Stimulated activated CD8-positive, alpha-beta memory T cell treated with anti-CD3 and anti-CD28 coated beads, Interleukin-12 subunit alpha, Interleukin-12 subunit beta, amount 100 ng/mL, for 1 hour (primary cell): ENCODE results near the gene PRRC1.
"Not testable (repeated sequence)": the region's sequence is repeated elsewhere in the genome, so short reads cannot be mapped to it uniquely, and the experiment has no call there.

Source experiments
- DNase-seq: peaks from one replicate; pipeline ENCODE4 v3.0.0-alpha.2; 2020; ENCODE audit warnings: low read depth

PRRC1 gene

DNA sequence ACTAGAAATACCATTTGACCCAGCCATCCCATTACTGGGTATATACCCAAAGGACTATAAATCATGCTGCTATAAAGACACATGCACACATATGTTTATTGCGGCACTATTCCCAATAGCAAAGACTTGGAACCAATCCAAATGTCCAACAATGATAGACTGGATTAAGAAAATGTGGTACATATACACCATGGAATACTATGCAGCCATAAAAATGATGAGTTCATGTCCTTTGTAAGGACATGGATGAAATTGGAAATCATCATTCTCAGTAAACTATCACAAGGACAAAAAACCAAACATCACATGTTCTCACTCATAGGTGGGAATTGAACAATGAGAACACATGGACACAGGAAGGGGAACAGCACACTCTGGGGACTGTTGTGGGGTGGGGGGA is 27.8 kb downstream of the PRRC1 start:
- DNase-seq: not testable (repeated sequence)

DNA sequence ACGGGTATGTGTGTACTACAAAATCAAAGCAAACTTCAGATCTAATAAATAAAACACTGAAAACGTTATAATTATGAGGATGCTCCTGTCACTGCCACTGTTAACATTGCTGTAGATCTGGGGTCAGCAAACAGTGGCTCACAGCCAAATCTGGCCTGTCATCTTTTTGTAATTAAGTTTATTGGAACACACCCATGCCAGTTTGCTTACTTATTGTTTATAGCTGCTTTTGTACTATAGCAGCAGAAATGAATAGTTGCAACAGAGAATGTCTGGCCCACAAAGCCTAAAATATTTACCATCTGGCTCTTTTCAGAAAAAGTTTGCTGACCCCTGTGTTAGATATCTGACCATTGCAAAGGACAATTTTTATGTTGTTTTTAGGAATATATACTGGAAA is 32.1 kb downstream of the PRRC1 start:
- DNase-seq: no peak

DNA sequence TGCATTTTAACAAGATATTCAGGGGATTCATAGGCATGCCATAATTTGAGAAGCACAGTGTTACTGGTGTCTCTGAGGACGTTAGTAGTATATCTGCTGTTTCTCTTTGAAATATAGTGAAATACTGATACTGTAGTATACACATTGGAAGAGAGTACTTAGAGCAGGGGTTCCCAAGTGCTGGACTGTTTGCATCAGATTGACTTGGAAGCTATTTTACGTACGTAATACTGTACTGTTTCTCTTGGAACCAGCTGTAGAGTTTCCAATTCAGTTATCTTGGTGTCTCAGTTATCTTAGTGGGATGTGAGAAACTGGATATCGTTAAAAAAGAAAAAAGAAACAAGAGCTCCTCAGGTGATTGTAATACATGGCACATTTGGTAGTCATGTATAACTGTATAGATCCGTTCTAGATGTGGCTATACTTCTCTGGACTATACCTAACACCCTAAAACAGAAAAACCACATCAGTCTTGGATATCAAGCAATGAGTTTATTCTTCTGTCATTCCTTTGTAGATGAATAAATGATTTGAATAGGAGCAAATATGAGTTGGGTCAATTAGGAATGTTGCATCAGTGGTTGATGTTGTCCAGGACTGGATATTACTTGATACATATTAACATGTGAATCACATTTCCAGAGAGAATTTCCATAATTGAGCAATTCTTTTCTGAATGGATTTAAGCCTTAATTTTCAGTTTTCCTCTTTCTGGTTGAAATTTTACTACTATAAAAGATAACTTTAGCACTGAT is 33.4 kb downstream of the PRRC1 start:
- no peak for DNase-seq

DNA sequence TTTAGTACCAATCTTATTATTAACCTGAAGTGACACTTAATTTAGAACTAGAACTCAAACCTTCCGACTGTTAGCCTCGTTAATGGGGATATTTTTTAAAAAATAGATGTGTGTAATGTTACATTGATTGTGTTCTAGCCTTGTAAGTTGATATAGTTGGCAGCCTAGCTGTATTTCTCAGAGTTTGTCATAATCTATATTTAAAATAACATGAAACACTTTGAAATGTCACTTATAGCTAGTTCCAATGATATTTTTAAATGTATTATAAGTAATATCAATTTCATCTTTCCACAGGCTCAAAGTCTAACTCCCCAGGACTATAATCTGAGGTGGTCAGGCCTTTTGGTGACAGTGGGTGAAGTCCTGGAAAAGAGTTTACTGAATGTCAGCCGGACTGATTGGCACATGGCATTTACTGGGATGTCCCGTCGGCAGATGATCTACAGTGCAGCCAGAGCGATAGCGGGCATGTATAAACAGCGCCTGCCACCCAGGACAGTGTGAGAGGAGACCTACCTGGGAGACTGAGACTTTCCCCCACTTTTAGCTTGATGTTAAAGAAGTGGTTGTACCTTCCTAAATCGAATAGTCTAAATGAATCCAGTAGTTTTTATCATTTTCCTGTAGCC is 34.1 kb downstream of the PRRC1 start:
- DNase-seq: no peak

DNA sequence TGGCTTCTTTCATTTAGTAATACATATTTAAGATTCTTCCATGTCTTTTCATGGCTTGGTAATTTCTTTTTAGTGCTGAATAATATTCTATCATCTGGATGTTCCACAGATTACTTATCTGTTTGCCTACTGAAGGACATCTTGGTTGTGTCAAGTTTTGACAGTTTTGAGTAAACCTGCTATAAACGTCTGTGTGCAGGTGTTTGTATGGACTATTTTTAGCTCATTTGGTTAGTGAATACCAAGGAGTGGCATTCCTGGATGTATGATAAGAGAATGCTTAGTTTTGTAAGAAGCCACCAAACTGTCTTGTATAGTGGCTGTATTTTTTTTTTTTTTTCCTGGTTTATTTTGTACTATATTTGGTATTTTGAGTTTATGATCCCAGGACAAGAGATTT is 38.4 kb downstream of the PRRC1 start:
- no peak for DNase-seq

DNA sequence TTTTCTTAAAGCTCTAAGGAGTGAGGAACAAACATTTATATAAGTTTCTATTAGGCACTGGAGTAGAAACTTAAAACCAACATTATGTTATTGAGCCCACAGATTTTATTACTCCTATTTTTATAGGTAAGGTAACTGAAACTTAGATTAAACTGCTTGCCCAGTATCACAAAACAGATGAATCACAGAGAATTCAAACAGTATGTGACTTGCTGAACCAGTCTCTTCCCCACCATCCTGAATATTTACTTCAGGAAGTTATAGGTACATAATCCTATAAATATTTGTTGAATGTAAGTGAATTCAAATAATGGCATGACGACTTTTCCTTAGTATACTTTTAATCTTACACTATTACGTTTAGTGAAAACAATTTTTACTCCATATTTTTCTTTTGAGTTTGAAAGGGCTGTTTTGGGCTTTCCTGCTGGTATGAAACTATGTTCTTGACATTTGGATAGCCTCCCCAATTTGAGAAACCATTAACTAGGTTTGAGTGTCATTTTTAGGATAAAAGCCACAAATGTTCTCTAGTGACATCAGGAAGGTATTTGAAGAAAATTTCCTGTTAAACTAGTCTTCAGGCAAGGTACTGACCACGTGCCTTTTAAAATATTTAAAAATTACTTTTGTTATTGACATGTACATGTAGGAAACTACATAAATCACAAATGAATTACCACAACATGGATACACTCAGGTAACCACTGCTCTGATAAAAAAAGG is 39.3 kb downstream of the PRRC1 start:
- no peak for DNase-seq

DNA sequence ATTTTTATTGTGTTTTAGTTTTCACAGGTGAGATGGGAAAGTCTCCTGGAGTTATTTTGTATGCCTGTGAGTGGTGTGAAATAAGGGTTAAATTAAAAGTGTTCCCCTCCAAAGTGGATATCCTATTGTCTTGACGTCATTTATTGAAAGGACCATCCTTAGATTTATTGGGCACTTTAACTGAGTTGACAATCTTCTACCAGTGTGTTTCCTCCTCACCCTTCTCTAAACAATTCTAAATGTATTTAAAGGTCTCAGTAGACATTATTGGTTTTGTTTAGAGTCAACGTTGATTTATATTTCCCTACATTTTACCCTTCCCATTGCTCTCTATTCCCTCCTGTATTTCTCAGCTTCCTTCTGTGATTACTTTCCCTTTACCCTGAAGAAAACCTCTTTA is 40.8 kb downstream of the PRRC1 start:
- no peak for DNase-seq

DNA sequence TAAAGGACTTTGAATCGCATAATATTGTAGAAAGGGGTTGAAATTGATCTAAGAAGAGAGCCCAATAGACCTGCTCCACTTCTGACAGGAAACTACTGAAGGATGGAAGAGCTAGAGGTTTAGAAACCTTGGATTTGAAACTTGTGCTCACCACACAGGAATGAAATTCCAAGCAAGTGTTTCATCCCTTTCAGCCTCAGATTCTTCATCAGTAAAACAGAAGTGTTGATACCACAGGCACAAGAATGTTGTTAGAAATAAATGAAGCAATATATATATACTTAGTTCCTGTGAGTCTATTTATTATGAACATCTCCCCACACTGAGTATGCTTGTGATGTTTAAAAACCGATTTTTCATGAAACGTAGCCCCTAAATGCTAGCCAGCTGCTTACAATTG is 43.8 kb downstream of the PRRC1 start:
- DNase-seq: no peak

DNA sequence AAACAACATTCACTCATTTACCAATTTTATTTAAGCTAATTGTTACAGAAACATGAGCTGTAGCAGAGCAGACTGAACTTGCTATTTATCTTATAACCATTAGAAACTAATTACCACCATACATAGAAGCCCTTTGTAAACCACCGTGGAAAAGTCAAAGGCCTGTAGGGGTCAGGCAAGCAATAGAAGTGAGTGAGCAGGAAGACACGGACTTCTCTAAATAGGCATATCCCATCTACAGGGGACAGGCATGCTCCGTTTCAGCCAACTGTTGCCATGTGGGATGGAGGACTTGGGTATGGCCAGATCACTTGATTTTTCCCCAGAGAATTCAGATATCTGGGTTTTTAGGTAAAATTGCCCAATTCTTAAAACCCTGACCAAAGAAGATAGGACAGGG is 44.8 kb downstream of the PRRC1 start:
- no peak for DNase-seq

DNA sequence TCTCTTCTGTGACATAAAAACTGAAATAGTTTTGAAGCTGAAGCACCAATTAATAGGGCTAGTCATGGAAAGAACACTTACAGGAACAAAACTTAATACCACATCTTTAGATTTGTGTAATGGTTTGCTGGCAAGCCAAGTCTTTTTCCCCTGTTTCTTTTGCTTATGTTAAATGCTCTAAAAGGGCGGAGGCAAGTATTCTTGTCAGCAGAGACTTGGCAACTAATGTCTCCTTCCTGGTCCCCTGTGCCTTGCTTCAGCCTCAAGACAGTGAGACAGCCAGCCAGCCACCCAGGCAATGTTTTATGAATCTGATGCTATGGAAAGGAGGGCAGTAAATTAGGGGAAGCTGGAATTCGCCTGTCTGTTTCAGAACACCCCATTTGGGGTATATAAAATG is 45.7 kb downstream of the PRRC1 start:
- no peak for DNase-seq

DNA sequence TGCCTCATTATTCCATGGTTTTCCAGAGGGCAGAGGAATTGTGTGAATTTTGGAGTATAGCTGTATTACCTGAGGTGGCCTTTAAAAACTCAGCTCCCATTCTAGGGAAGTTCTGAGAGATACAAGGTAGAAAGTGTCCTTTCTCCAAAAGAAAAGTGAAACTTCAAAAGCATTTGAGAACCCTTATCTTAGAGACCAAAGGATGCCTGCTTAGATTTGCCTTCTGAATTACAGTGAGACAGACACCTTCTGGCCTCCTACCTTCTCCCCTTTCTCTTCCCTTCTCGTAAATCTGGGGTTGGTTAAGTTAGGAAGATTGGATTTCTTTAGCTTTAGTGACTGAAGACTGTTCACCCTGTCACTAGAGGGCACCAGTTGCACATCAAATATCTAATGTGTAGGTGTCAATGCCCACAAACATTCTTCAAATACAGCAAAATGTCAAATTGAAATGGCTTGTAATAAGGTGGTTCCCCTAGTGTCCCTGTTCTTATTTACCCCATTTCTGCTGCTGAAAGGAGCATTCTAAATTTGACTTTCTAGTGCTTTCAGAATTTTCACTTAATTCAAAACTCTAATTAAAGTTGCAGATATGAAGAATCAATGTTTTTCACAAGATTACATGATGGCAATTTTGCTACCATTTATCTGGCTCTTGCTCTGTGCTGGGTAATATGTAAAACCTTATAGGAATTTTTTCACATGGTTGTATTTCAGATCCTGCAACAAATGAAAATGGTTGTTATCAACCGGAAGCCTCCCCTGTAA is 46.7 kb downstream of the PRRC1 start:
- DNase-seq: peak; percentile 21

DNA sequence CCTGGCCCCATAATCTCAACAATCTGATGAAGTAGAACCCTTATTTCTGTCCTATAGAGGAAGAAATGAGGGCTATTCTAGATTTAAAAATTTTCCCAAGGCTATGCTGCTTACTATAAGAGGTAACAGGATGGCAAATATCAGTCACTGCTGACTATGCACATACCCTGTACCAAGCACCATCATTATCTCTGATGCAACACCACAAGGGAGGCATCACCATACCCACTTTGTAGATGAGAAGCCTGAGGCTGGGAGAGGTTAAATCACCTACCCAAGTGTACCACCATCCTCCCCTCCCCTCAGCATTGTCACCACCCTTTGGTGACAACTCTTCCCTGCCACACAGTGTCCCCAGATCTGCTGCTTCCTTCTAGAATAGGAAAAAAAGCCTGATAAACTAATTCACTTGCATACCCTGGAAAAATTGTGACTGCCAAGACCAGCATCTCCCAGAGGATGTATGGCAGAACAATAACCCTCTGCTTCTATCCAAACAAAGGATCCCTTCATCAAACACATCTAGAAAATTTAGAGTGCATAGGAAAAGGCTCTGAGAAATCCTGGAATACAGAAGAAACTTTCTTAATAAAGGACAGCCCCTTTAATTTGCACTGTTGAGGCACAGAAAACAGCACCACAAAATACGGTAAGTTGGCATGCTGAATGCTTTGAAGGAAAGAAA is 48.3 kb downstream of the PRRC1 start:
- DNase-seq: no peak

DNA sequence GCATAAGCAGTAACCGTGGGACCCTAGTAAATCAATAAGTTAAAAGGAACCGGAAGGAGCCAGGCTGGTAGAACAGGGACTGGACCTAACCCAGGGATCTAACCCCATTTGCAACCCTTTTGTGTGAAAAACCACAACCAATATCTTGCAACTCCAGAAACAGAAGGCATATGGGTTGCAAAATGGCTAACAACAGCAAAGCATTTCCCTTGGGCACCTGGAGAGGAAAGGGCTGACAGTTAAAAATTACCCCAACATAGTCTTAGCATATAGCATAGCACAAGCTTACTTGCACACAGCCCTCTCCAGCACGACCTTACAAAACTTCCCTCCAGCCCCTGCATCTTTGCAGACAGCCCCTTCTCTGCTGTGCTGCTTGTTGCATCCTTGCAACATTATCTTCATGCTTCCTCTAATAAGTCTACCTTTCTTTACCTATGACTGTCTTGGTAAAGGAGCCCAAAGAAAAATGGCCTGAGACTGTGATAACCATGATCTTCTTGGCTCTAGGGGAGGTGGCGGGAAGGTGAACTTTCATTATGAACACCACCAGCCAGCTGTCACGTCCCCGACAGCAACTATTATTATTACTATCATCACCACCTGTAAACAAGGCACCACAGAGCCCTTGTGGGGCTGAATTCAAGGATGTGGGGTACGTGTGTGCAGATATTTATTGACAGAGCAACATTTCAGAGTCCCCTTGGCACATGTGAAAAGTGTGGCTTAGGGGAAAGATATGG is 49.8 kb downstream of the PRRC1 start:
- DNase-seq: no peak

DNA sequence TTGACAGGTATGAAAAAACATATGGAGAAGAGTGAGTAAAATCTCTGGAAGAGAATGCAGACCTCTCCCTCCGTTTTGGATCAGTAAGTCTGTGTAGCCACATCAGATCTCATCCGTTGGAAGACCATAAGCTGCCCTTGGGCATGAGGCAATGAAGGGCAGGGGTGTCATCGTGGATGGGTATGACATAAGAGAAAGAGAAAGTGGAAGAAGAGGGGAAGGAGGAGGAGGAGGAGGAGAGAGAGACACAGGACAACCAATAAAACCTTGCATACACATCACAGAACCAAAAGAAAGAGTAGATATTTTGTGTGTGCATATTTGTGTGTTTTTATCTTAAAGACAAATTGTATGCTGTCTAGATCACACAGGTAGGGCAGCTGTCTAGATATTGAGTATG is 50.7 kb downstream of the PRRC1 start:
- no peak for DNase-seq

DNA sequence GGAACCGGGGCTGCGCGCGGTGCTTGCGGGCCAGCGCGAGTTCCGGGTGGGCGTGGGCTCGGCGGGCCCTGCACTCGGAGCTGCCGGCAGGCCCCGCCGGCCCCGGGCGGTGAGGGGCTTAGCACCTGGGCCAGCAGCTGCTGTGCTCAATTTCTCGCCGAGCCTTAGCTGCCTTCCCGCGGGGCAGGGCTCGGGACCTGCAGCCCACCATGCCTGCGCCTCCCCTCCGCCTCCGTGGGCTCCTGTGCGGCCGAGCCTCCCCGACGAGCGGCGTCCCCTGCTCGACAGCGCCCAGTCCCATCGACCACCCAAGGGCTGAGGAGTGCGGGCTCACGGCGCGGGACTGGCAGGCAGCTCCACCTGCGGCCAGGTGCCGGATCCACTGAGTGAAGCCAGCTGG is 52.0 kb downstream of the PRRC1 start:
- not testable (repeated sequence) for DNase-seq

DNA sequence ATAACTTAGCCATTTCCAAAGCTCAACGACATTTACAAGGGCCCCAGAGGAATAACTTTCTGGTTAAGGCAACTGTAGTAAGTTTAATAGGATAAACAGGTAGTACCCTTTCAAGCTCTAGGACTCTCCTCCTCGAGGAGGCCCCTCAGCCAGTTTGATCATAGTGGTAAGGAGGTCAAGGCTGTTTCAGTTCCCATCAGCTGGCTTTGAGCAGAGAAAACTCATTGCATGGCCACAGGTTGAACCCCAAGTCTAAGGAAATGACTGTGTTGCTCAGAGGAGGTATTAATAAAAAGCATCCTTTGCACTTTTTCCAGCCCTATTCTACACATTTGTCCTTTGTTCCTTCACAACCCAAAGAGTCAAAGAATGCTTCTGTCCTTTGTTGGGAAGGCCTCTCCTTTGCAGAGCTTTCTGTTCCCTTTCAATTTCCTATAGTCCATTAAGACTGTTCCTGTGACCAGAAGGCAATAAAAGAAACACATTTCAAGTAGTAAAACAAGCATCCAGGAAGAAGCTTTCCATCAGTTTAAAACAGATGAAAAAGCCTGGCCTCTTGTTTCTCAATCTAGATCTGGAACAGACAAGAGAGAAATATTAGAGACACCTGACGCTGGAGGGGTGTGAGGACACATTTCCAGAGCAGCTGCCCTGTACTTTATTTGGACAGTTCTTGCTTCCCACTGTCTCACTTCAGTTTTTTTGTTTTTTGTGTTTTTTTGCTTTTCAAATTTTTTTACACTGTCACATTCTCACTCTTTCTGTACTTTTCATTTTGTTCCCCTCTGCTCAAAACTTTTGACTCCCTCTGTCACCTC is 54.1 kb downstream of the PRRC1 start:
- no peak for DNase-seq

DNA sequence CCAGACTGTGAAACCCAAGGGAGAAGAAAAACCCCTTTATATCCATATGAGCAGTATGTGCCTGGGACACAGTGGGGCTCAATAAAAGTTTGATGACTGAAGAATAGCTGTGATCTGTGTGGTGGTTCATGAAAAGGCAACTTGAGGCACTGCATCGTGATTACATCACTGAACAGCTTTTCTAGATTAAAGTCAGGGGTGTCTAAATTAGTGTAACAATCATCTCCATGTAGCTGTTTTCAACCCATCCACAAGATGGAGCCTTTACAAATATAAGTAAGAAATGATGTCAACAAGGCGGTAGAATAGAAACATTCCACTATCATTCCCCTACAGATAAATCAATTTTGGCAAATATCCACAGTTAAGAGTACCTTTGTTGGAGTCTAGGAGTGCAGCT is 55.5 kb downstream of the PRRC1 start:
- no peak for DNase-seq

DNA sequence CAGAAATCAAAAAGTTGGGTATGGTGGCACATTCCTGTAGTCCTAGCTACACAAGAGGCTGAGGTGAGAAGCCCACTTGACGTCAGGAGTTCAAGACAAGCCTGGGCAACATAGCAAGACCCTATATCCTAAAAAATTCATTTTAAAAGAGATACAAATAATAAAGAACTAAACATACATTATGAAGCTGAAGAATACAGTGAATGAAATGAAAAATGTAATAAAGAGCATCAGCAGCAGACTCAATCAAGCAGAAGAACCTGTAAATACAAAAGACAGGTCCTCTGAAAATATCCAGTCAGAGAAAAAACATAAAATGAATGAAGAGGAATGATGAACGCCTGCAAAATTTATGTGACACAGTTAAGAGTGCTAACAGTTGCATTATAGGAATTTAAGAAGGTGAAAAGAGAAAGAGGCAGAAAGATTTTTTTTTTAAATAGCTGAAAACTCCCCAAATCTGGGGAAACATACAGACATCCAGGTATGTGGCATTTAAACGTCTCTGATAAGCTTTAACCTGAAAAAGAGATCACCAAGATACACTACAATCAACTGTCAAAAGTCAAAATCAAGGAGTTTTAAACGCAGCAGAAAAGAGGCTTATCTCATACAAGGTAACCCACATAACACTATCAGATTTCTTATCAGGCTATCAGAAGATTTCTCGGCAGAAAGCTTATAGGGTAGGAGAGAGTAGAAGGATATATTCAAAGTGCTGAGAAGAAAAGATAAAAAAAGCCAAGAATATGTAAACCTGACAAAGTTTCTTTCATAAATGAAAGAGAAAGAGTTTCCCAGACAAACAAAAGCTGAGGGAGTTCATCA is 57.6 kb downstream of the PRRC1 start:
- DNase-seq: no peak

DNA sequence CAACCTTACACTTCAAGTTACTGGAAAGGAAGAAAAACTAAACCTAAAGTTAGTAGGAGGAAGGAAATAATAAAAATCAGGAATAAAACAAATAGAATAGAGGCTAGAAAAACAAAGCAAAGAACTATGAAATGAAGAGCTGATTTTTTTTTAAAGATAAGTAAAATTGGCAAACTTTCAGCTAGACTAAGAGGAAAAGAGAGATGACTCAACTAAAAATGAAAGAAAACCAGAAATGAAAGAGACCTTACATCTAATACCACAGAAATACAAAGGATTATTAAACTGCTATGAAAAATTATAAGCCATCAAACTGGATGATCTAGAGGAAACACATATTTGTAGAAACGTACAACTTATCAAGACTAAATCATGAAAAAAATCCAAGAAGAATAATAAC is 60.0 kb downstream of the PRRC1 start:
- DNase-seq: no peak
